HepG2 (cell line): Measurements from ENCODE around the gene LIME1. TPM values are rescaled to one million over a fixed set of nuclear protein-coding genes. Genes with fewer than 3 reads are reported as not detected.

Experiments
- ATF7 ChIP-seq, 2 experiments: fragments of 450-650 bp in 1 of 2; sonication (generic) in 1 of 2; formaldehyde crosslinking in 1 of 2; IDR thresholded peaks; 2 replicates each; pipeline versions ENCODE4 v1.4.0 to v1.6.1; 2016 to 2020; ENCODE audit warnings: antibody characterized with exemption in 1 of 2, mild to moderate bottlenecking in 1 of 2, missing genetic modification reagents in 1 of 2
- BRD4 ChIP-seq: sonication (generic); formaldehyde crosslinking; IDR thresholded peaks from 2 replicates; pipeline ENCODE4 v1.4.0; 2020; ENCODE audit warnings: missing genetic modification reagents
- FOXP1 ChIP-seq, 2 experiments: fragments of 450-650 bp in 1 of 2; IDR thresholded peaks; 2 replicates each; pipeline ENCODE4 v1.6.1; 2017 to 2018; ENCODE audit warnings: antibody characterized with exemption in 1 of 2
- GABPA ChIP-seq, 2 experiments: IDR thresholded peaks; 2 replicates each; pipeline ENCODE4 v1.6.1; 2011 to 2016; ENCODE audit warnings: low read depth in 2 of 2, low read length in 1 of 2, missing biosample characterization in 1 of 2, missing genetic modification characterization in 1 of 2
- GATA4 ChIP-seq: sonication (generic); IDR thresholded peaks from 2 replicates; pipeline ENCODE4 v1.6.1; 2016; ENCODE audit warnings: antibody characterized with exemption, low read depth, borderline replicate concordance
- HMGA1 ChIP-seq: sonication (generic); formaldehyde crosslinking; conservative IDR thresholded peaks from 2 replicates; pipeline ENCODE4 v1.4.0; 2020; ENCODE audit warnings: missing genetic modification reagents
- KDM3A ChIP-seq: IDR thresholded peaks from 2 replicates; pipeline ENCODE4 v1.6.1; 2018; ENCODE audit warnings: low read depth, missing compliant biosample characterization
- KLF13 ChIP-seq: sonication (generic); formaldehyde crosslinking; IDR thresholded peaks from 2 replicates; pipeline ENCODE4 v1.4.0; 2020; ENCODE audit warnings: mild to moderate bottlenecking, missing genetic modification reagents
- KLF15 ChIP-seq: sonication (generic); formaldehyde crosslinking; IDR thresholded peaks from 2 replicates; pipeline ENCODE4 v1.8.1; 2023; ENCODE audit warnings: borderline replicate concordance, mild to moderate bottlenecking, inconsistent platforms, missing genetic modification reagents, mixed read lengths
- MEF2D ChIP-seq: sonication (generic); formaldehyde crosslinking; IDR thresholded peaks from 2 replicates; pipeline ENCODE4 v1.5.1; 2020; ENCODE audit warnings: mild to moderate bottlenecking, missing genetic modification reagents
- MXD3 ChIP-seq: IDR thresholded peaks from 2 replicates; pipeline ENCODE4 v1.6.1; 2016; ENCODE audit warnings: mild to moderate bottlenecking, missing biosample characterization, missing genetic modification reagents
- NFE2L1 ChIP-seq: sonication (generic); formaldehyde crosslinking; IDR thresholded peaks from 2 replicates; pipeline ENCODE4 v1.4.0; 2020; ENCODE audit warnings: missing genetic modification reagents, mild to moderate bottlenecking, borderline replicate concordance
- NR0B2 ChIP-seq: sonication (generic); formaldehyde crosslinking; IDR thresholded peaks from 2 replicates; pipeline ENCODE4 v1.4.0; 2020; ENCODE audit warnings: mild to moderate bottlenecking, missing genetic modification reagents
- SP5 ChIP-seq: IDR thresholded peaks from 2 replicates; pipeline ENCODE4 v1.6.1; 2016; ENCODE audit warnings: low read depth, borderline replicate concordance
- TEAD2 ChIP-seq: sonication (generic); formaldehyde crosslinking; IDR thresholded peaks from 2 replicates; pipeline ENCODE4 v1.9.0; 2021; ENCODE audit warnings: missing genetic modification reagents
- TMF1 ChIP-seq: sonication (generic); formaldehyde crosslinking; IDR thresholded peaks from 2 replicates; pipeline ENCODE4 v1.8.1; 2022; ENCODE audit warnings: low read depth, missing genetic modification reagents
- ZMAT3 ChIP-seq: sonication (generic); formaldehyde crosslinking; conservative IDR thresholded peaks from 2 replicates; pipeline ENCODE4 v1.7.0; 2021; ENCODE audit warnings: missing genetic modification reagents
- ZNF205 ChIP-seq: IDR thresholded peaks from 2 replicates; pipeline ENCODE4 v1.6.1; 2018; ENCODE audit warnings: missing biosample characterization, missing genetic modification reagents
- ZNF326 ChIP-seq: sonication (generic); formaldehyde crosslinking; IDR thresholded peaks from 2 replicates; pipeline ENCODE4 v1.4.0; 2020; ENCODE audit warnings: missing genetic modification reagents, borderline replicate concordance
- ZNF567 ChIP-seq: sonication (generic); formaldehyde crosslinking; IDR thresholded peaks from 2 replicates; pipeline ENCODE4 v1.8.1; 2023; ENCODE audit warnings: mild to moderate bottlenecking, missing genetic modification reagents, borderline replicate concordance
- ZNF879 ChIP-seq: sonication (generic); formaldehyde crosslinking; IDR thresholded peaks from 2 replicates; pipeline ENCODE4 v1.8.1; 2023; ENCODE audit warnings: missing genetic modification reagents
- polyA plus RNA-seq, 8 experiments: library from polyadenylated mRNA; depleted of rRNA in 3 of 8; stranded (reverse) in 7 of 8; unstranded in 1 of 8; fragments of >200 nt; fragmentation: Illumina TruSeq in 4 of 8; extraction: Trizol in 4 of 8; gene quantifications; 2 replicates each; pipeline versions ENCODE4 v1.2.1 to v1.2.3, GENCODE V29; 2011 to 2016; ENCODE audit warnings: low read depth in 4 of 8, missing spikeins in 1 of 8, mixed read lengths in 1 of 8; ENCODE audit not compliant: insufficient read depth in 1 of 8
- total RNA-seq, 5 experiments: library from RNA; depleted of rRNA; stranded (reverse); fragments of >200 nt; fragmentation: Illumina TruSeq; extraction: Trizol; gene quantifications; 2 replicates each; pipeline ENCODE4 v1.2.3, GENCODE V29; 2016; ENCODE audit warnings: low read depth in 1 of 5
- TF ChIP-seq, protein P1 (sequence below): IDR thresholded peaks from 2 replicates; pipeline ENCODE4 v1.6.1; 2018; ENCODE audit warnings: missing genetic modification reagents
- TF ChIP-seq, protein P2 (sequence below): sonication (generic); formaldehyde crosslinking; IDR thresholded peaks from 2 replicates; pipeline ENCODE4 v1.4.0; 2020; ENCODE audit warnings: mild to moderate bottlenecking, missing genetic modification reagents
- TF ChIP-seq, protein P3 (sequence below): sonication (generic); formaldehyde crosslinking; IDR thresholded peaks from 2 replicates; pipeline ENCODE4 v1.8.0; 2022; ENCODE audit warnings: mild to moderate bottlenecking, missing genetic modification reagents; ENCODE audit not compliant: insufficient replicate concordance

Gene LIME1
- total and polyA plus RNA-seq, 2 of the 13 experiments (the other 11 are each of a cell fraction or from before 2014, with no cell fraction given), result 13.0 to 61.5 TPM

- 0 out of 2 replicates have a peak, but pooled peaks have one; percentile 24 for TF ChIP-seq ZNF567 (CRISPR knock-in tag)
- TF ChIP-seq NR0B2 (CRISPR knock-in tag), result peak; percentile 59; the same call in 1 of the 2 replicates
- no peak for TF ChIP-seq TEAD2 (CRISPR knock-in tag)
- TF ChIP-seq GABPA (IDR thresholded peaks at IDR 0.05; ENCODE audit: low read depth, low read length), result no peak
- TF ChIP-seq GABPA (CRISPR knock-in tag; IDR thresholded peaks at IDR 0.05; ENCODE audit: low read depth), result no peak
- no peak; the same call in 1 of the 2 replicates for TF ChIP-seq ZMAT3 (CRISPR knock-in tag)
- TF ChIP-seq HMGA1 (CRISPR knock-in tag), result no peak
- TF ChIP-seq BRD4 (CRISPR knock-in tag), result 0 out of 2 replicates have a peak, but pooled peaks have one; percentile 40
- no peak for TF ChIP-seq ZNF879
- TF ChIP-seq, protein P1, sequence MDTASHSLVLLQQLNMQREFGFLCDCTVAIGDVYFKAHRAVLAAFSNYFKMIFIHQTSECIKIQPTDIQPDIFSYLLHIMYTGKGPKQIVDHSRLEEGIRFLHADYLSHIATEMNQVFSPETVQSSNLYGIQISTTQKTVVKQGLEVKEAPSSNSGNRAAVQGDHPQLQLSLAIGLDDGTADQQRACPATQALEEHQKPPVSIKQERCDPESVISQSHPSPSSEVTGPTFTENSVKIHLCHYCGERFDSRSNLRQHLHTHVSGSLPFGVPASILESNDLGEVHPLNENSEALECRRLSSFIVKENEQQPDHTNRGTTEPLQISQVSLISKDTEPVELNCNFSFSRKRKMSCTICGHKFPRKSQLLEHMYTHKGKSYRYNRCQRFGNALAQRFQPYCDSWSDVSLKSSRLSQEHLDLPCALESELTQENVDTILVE (CRISPR knock-in tag), result no peak
- TF ChIP-seq, protein P2, sequence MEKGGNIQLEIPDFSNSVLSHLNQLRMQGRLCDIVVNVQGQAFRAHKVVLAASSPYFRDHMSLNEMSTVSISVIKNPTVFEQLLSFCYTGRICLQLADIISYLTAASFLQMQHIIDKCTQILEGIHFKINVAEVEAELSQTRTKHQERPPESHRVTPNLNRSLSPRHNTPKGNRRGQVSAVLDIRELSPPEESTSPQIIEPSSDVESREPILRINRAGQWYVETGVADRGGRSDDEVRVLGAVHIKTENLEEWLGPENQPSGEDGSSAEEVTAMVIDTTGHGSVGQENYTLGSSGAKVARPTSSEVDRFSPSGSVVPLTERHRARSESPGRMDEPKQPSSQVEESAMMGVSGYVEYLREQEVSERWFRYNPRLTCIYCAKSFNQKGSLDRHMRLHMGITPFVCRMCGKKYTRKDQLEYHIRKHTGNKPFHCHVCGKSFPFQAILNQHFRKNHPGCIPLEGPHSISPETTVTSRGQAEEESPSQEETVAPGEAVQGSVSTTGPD (CRISPR knock-in tag), result no peak
- peak; percentile 65; the same call in 1 of the 2 replicates for TF ChIP-seq MEF2D (CRISPR knock-in tag)
- TF ChIP-seq MXD3, result peak; percentile 47; the same call in 1 of the 2 replicates
- TF ChIP-seq ZNF205, result peak; percentile 20; the same call in 1 of the 2 replicates
- TF ChIP-seq SP5 (CRISPR knock-in tag), result 0 out of 2 replicates have a peak, but pooled peaks have one; percentile 25
- no peak for TF ChIP-seq ATF7 (IDR thresholded peaks at IDR 0.05)
- no peak for TF ChIP-seq ATF7 (CRISPR knock-in tag; IDR thresholded peaks at IDR 0.05)
- 0 out of 2 replicates have a peak, but pooled peaks have one; percentile 37 for TF ChIP-seq NFE2L1
- TF ChIP-seq, protein P3, sequence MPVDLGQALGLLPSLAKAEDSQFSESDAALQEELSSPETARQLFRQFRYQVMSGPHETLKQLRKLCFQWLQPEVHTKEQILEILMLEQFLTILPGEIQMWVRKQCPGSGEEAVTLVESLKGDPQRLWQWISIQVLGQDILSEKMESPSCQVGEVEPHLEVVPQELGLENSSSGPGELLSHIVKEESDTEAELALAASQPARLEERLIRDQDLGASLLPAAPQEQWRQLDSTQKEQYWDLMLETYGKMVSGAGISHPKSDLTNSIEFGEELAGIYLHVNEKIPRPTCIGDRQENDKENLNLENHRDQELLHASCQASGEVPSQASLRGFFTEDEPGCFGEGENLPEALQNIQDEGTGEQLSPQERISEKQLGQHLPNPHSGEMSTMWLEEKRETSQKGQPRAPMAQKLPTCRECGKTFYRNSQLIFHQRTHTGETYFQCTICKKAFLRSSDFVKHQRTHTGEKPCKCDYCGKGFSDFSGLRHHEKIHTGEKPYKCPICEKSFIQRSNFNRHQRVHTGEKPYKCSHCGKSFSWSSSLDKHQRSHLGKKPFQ (CRISPR knock-in tag), result no peak
- TF ChIP-seq KLF13 (CRISPR knock-in tag), result peak; percentile 56; the same call in 1 of the 2 replicates
- TF ChIP-seq ZNF326, result peak; percentile 75
- no peak for TF ChIP-seq GATA4
- TF ChIP-seq FOXP1 (IDR thresholded peaks at IDR 0.05), result no peak
- no peak for TF ChIP-seq FOXP1 (CRISPR knock-in tag; IDR thresholded peaks at IDR 0.05)
- peak; percentile 29; the same call in 1 of the 2 replicates for TF ChIP-seq KDM3A (CRISPR knock-in tag)
- TF ChIP-seq TMF1 (CRISPR knock-in tag), result no peak; the same call in 1 of the 2 replicates
- TF ChIP-seq KLF15 (CRISPR knock-in tag), result no peak
These were observed 39.7 kb upstream of the LIME1 start, which contains the start of gene TNFRSF6B (continued) for GRCh38 chr20:63696628-63697356.
